Measurements from ENCODE around the gene FNDC3B.

The FNDC3B gene

GRCh38 chr3:172402892-172403643 lies 363.7 kb downstream of the FNDC3B start:
- H3K4me3 ChIP-seq (ENCODE audit: low read length), result no peak overlapping the region
- DNase-seq (ENCODE audit: low read depth, low spot score), result no peak

DNA sequence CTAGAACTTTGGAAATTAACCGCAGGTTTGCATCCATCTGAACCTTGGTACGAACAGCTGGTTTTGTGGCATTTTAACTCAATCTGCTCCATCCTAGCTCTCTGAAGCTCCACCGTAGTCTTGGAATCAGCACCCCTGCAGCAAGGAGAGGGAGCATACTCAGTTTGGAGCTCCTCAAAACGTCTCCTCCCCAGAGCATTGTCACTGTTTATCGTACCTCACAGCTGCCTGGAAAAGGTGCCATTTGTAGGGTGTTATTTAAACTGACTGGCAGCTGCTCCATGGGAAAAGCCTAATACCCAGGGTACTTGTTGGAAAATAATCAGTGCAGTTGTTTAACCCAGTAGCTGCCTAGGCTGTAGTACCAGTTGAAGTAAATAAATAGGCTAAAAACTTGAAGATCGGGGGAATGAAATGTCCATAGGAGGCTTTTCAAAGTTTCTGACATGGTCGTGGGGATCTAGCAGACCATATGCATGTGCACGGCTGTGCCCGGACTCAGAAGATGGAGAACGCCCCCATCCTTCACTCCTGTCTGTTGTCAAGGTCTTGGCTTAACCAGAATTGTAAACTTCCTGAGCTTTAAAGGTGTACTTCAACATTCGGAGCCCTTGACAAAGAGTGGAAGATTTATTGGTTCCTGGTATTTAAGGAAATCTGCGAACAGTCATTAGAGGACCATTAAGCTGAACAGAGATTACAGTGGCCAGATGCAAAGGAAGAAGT lies 365.0 kb downstream of the FNDC3B start:
- no peak overlapping the region for H3K4me3 ChIP-seq (ENCODE audit: low read length)
- DNase-seq (ENCODE audit: low read depth, low spot score), result no peak

DNA sequence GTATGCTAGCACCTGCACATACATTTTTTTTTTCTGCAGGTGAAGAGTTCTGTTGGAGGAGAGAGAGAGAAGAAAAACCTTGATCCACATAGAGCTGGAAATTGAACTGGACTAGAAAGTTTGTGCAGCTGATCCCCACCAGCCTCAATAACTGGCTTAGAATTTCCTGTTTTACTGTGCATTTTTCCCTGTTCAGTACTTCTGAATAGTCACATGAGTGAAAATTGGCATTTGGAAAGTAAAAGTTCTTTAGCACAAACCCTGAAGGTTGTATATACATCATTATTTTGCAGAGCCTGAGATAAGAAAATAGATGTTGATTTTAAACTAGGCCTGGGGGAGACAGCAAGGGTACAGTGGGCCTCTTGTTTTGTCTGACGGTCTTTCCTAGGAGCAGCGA lies 366.5 kb downstream of the FNDC3B start:
- H3K4me3 ChIP-seq (ENCODE audit: low read length), result no peak overlapping the region
- no peak for DNase-seq (ENCODE audit: low read depth, low spot score)

DNA sequence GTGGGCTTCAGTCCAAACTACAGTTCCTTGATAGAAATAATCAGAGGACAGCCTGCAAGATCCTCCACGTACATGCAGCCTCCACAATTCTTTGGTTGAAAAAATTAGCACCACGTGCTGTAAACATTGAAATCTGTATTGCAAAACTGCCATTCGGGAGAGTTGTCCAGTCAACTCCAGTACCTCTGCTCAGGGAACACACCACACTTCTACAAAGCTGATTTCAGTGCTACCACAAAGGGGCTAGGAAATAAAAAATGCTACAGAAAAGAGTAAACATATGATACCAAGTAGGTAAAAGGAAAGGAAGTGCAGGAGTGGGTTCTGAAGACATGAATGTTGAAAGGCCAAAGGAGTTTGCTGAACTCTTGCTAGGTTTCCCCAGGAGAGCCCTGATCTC lies 368.5 kb downstream of the FNDC3B start:
- no peak for DNase-seq (ENCODE audit: low read depth, low spot score)

DNA sequence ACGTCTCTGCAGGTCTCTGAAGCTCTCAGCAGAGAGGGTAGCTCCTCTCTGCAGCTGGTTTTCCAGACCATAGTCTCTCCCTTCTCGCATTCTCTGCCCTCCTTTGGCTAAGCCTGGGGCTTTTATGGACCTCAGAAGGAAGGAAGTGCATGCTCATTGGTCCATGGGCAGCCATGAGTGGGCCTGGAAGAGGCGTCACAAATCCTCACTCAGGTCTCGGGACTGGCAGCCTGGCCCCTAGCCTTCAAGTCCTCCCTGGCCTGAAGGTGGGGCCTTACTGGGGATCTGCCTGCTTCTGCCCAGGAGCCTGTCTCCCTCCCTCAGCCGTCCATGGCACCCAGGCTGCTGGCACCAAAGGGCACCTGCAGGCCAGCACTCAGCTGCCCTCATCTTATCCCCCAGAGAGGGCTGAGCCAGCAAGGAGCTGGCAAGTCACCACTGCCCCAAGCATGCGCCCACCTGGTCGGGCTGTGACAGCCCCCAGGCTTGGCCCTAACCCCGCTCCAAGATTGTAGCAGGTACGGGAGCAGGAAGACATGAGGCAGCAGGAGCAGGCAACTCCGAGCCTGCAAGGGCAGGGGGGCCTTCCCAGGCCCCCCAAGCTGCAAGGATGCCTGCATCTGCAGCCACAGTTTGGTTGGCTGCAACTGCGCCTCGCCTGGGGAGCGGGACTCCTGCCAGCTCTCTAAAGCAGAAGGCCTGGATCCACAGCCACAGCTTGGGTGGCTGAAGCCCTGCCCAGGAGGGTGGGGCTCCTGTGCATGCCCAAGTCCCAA lies 371.5 kb downstream of the FNDC3B start:
- H3K4me3 ChIP-seq (ENCODE audit: low read length), result no peak overlapping the region
- DNase-seq (ENCODE audit: low read depth, low spot score), result no peak

More for the DNA sequence above, 368.5 kb downstream of the FNDC3B start:
- no peak overlapping the region for H3K4me3 ChIP-seq (ENCODE audit: low read length)

DNA sequence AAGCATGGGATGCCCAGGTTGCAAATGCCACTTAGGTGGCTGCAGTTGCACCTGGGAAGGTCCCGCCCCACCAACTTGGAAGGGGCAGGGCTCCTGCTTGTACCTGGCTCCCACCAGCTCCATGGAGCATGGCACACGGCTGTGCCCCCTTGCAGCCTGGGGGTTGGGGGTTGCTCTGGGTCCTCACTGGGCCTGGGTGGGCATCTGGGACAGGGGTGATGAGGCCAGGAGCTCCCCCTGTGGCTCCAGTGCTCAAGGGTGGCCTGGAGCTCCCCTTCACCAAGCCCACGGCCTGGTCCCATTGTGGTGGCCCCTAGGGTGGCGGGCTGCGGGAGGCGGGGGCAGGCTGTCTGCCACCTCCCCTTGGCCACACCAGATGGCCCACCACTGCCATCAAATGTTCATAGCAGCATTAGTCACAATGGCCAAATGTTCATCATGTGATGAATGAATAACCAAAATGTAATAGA lies 372.1 kb downstream of the FNDC3B start:
- H3K4me3 ChIP-seq (ENCODE audit: low read length), result no peak overlapping the region
- no peak for DNase-seq (ENCODE audit: low read depth, low spot score)

GRCh38 chr3:172415323-172415722 lies 375.9 kb downstream of the FNDC3B start:
- peak; percentile 64 for DNase-seq (ENCODE audit: low read depth, low spot score)
- H3K4me3 ChIP-seq (ENCODE audit: low read length), result no peak overlapping the region

GRCh38 chr3:172437713-172438112 lies 398.3 kb downstream of the FNDC3B start:
- no peak for DNase-seq (ENCODE audit: low read depth, low spot score)
- no peak overlapping the region for H3K4me3 ChIP-seq (ENCODE audit: low read length)

DNA sequence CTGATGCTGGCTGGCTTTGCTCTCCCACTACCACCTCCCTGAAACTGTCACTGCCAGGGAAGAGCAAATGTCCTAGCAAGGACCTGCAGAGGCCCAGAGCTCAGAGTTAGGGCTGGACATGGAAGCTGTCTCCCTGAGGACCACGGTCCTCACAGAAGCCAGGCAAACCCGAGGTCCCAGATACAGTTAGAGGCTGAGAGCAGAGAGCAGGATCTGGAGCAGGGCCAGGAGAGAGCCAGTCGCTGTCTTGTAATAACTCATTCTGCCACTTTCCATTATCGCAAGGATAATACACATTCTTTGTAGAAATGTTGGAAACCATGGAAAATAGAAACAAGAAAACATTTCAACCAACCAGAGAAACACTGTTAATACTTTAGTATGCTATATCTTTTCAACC lies 398.8 kb downstream of the FNDC3B start:
- DNase-seq (ENCODE audit: low read depth, low spot score), result no peak
- H3K4me3 ChIP-seq (ENCODE audit: low read length), result no peak overlapping the region

DNA sequence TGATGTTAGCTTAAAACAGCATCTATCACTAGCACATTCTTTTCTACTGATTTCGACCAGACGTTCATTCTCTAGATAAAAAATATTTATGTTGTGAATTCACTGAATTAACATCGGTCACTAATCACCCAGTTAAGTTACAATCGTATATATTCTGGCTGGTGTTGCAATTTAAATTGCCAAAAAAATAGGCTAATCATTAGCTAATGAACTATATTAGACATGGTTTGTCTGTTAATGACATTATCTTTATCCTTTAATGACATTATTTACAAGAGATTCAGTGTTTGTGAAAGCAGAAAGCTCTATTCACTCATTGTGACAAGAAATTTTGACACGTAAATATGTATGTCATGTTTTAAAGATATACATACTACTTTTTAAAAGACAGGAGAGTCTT lies 402.2 kb downstream of the FNDC3B start:
- no peak overlapping the region for H3K4me3 ChIP-seq (ENCODE audit: low read length)
- no peak for DNase-seq (ENCODE audit: low read depth, low spot score)

GRCh38 chr3:172442606-172443005 lies 403.2 kb downstream of the FNDC3B start:
- no peak for DNase-seq (ENCODE audit: low read depth, low spot score)
- H3K4me3 ChIP-seq (ENCODE audit: low read length), result no peak overlapping the region

DNA sequence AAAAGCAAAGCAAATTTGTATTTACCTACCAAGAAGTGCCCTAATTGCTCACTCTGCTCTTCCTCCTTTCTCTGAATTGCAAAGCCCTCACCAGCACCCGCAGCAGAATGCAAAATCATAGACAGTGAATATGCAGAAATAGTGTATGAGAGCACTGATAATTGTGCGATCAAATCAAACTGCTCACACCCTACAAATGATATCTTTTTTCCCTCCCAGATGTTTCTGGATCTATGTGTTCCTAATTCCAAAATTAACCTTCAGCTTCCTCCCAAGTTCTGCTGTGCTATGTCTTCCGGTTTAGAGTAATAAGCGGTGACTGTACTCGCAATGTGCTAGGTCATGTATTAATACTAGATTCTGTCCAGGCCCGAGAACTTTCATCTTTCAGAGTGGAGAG lies 405.4 kb downstream of the FNDC3B start:
- no peak overlapping the region for H3K4me3 ChIP-seq (ENCODE audit: low read length)
- no peak for DNase-seq (ENCODE audit: low read depth, low spot score)

- DNase-seq (ENCODE audit: low read depth, low spot score), result no peak
These were observed 406.8 kb downstream of the FNDC3B start for GRCh38 chr3:172446198-172446597.

DNA sequence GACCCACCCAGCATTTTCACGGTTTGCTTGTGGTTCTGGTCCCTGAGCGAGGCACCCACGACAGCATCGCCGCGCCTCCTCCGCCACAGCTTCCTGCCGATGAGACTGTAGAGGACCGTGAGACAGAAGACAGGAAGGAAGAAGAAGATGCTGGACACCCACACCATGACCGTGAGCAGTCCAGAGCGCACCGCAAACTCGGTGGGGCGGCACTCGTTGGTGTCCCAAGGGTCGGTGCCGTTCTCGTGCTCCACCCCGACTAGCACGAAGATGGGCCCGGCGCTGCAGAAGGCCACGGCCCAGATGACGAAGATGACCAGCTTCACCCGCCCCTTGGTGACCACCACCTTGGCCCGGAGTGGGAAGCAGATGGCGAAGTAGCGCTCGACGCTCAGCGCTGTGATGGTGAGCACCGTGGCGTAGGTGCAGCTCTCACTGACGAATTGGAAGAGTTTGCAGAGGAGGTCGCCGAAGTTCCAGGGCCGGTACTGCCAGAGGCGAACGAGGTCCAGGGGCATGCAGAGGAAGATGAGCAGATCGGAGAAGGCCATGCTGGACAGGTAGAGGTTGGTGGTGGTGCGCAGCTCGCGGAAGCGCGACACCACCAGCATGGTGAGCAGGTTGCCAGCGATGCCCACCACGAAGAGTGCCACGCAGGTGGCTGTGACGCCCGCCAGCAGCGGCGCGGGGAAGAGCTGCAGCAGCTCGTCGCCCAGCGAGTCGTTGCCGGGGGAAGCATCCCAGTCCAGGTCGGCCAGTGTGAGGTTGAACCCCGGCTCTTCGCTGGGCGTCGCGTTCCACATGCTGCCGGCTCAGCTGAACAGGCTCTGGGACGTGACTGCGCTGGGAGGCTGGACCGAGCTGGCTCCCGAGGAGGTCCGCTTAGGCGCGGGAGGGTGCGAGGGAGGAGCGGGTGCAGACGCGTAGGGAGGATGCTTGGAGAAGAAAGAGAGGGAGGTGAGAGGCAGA lies 408.5 kb downstream of the FNDC3B start, which contains the start of gene GHSR:
Gene GHSR, minus strand, starts transcription at position 846 of the 969 bp plus-strand sequence. Its CDS starts 43 bp downstream, at position 803.
- DNase-seq (ENCODE audit: low read depth, low spot score), result no peak
- no peak within 1 kb of the TSS for H3K4me3 ChIP-seq (ENCODE audit: low read length)

More at GRCh38 chr3:172446198-172446597, 406.8 kb downstream of the FNDC3B start:
- H3K4me3 ChIP-seq (ENCODE audit: low read length), result no peak overlapping the region

DNA sequence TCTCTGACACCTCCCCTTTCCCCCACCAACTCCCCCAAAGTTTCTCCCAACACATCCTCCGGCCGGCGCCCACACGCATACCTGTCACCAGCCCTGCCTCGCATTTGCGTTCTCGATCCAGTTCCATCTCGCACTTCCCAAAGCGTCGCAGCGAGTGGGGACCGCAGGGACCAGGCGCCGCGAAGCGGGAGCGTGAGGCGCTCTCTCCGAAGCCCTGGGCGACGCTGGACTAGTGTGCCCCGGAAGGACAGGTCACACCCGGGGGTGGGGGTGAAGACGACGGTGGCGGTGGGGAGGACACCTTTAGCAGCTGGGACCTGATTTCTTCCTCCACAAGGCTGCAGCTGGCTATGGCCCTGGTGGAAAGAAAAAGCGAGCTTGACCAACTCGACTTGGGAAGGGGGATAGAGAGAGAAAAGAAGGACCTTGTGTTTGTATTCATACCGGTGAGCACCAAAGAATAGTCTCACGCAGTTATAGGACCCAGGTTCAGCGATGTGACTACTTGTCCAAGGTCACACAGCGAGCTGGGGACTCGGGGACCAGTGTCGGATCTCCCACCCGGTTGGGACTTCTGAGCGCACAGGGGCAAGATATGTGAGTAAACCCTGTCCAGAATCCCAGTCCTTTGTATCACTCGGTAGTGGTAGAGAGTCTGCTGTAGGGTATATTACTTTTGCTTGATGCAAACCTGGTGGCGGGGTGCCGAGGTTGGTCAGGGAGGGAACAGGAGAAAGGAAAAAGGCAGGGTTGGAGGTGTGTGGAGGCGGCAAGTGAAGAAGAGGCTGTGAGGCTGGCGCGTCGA lies 409.5 kb downstream of the FNDC3B start:
- DNase-seq (ENCODE audit: low read depth, low spot score), result no peak
- H3K4me3 ChIP-seq (ENCODE audit: low read length), result no peak overlapping the region

DNA sequence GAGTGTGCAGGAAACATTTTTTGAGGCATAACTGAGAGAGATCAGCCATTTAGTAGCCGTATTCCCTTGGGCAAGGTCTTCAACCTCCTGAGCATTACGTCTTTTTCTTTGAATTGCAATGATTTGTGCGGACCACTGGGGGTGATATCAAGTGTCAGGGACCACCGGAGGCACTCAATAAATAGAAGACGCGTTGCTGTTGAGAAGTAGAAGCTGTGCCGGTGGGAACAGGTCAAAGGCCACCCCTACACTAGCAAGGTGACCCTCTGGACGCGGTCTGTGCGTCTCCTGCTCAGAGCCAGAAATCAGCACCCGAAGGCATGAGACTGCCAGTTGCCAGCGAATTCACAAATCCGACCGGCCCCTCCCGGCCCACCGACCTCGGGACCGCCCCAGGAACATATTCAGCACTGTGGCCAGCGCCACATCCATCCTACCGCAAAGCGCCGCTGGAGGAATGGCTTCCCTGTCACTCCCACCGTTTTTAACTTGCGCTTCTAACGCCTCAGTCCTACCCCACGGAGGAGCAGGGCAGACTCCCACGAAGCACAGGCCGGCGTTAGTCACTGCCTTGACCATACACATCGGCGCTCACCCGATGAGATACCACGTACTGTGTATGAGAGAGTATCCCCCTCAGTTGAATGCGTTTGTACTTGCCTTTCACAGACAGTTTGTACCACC lies 410.2 kb downstream of the FNDC3B start:
- H3K4me3 ChIP-seq (ENCODE audit: low read length), result no peak overlapping the region
- DNase-seq (ENCODE audit: low read depth, low spot score), result no peak
